NCI-H510A (cell line): Measurements from ENCODE around the gene GPC6.

ENCODE experiments used
- DNase-seq: peaks from one replicate; lab custom pipeline; 2025; lab: John Stamatoyannopoulos, UW

Gene GPC6

DNA sequence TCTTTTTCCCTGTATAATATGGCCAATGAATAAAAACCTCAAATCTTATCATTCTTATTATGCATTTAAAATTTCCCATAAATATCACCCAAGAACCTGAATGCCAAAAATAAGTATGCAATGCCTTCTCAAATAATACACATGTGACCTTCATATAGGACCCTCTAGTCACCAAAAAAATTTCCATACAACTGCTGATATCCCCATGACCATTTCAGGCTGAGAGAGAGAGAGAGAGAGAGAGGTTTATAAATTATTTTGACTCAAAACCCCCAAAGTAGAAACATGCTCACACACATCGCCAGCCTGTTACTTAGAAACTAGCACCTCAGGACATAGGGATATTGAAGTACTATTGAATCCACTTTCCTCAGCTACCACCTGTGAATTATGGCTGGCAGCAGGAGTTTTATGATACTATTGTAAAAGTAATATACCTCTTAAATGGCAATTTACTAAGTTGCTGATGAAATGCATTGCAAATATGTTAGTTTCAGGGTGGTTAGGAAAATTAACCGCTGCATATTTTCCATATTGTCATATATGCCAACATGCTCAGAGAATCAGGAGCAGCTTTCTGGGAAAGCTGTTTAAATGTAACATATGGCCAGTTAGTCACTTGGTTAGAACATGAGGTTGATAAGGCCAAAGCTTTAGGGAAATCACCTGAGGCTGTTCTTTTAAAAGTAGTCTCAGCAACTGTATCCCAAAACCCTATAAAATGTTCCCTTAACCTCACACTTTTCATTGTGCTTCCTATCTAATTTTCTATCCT, 1022.0 kb downstream of the GPC6 start:
- DNase-seq = no peak

DNA sequence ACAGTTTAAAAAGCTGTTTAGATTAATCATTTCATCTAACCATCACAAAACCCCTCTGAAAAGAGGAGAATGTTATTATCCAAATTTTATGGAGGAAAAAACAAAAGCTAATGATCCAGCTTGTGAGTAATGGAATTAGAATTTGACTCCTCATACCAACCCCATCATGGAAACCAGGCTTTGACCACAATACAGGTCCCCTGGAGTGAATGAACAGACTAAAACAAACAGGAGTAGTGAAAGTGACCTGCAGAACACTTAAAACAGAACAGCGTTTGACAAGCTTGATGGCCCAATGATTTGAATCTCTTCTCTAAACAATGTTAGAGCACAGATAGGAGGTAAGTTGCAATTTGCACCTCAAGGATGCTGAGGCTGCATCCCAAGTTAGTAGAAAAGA, 1022.9 kb downstream of the GPC6 start:
- no peak for DNase-seq

DNA sequence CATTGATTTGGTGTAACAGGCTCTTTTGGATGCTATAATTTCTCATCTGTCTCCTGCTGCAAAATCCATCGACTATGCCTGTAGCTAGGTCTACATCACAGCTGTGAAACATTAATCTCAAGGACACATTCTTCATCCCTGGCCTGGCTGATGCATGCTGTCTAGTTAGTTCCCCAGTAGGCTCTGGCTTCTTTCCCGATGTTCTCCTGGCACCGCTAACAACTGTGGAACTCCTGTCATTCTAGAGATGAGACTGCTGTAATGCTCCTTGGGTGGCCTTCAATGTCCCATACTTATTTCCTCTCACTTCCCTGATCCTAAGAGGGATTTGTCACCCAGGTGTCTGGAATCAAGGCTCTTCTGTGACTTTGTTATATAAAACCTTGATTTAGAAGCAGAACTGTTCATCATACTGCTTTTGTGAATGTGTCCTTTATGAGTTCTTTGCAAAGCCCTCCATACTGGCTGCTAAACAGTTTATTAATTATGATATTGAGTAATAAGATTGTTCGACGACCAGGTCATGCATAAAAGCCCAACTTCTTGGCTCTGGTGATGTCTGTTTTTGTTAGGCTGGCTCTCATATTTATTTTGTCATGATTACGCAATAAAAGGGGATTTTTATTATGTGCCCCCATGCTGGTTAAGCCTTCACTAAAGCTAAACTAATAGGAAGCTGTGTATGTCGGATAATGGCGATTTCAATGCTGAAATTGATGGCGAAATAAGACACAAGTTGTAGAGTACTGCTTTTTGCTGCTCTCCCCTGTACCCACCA, 1025.4 kb downstream of the GPC6 start:
- DNase-seq = no peak

DNA sequence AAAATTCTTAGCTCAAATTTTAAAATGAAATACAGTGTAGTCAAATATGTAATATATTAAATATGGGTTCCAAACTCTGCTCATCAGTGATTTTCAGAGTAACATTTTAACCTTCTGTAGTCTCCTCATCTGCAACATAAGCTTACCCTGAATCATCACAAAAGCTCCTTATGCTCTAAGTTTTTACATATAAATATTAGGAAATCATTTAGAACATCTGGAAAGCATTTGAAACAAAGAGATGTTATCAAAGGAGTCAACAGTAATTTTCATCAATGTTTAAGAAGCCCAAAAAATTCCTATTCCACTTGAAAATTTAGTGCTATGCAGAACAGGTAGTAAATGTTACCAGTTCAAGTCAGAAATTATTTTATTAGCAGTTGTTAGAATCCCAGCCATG, 1028.1 kb downstream of the GPC6 start:
- DNase-seq = no peak

DNA sequence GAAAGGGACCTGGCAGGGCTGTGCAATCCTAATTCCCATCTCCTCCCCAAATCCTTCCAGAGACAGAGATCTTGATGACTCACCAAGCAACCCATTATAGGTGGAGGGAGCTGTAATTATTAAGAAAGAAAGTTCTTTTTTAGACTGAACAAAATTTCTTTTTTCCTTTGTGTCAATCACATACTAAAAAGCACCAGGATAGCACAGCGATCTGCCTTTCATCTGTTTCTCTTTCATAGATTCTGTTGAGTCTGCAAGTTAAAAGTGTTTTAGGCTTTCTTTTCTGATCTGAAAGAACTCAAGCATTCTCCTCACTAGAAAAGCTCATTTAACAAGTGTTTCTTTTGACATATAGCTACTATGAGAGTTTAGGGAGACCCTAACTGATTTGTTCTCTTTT, 1030.1 kb downstream of the GPC6 start:
- no peak for DNase-seq

DNA sequence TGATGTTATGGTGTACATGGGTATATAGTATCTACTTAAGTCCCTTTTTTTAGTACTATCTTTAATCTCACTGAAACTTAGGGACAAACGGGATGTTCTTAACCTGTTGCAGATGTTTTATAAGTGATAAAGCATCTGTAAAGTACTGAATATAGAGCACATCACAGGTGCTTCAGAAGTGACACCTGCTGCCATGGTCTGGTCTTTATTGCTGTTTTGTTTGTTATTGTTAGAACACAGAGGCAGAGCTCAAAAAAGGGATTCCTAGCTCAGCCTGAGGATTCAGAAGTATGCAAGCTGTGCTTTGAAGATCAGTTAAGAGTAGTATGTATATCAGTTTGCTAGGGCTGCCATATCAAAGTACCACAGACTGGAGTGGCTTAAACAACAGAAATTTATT, 1033.4 kb downstream of the GPC6 start:
- DNase-seq = no peak

DNA sequence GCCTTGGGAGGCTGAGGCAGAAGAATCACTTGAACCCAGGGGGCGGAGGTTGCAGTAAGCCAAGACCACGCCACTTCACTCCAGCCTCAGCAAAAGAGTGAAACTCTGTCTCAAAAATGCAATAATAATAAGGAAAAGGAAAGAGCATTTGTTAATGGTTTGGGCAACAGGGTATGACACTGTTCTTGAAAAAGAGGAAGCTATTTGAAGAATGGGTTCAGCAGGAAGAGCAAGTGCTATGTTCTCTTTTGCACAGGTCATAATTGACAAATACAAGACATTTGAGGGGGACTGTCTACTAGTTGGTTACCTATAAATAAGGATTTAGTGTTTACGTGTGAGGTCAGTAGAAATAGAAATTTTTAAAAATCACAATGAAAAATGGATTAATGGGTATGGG, 1034.6 kb downstream of the GPC6 start:
- DNase-seq = no peak

DNA sequence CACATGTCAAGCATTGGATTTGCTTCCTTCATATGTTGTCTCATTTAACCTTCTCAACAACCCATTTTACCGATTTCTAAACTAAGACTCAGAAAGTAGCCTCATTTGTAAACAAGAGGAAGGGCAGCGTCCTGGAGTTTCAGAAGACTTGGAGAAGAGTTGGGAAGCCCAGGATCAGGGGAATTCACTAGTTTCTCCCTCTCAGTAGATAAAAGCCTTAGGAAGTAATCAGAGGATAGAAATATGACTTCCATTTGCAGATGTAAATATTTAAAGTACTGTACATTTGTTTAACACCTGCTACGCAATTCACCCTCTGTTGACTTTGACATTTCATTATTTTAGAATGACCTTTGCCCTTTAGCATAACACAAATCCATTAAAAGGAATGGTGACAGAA, 1036.4 kb downstream of the GPC6 start:
- DNase-seq = no peak

DNA sequence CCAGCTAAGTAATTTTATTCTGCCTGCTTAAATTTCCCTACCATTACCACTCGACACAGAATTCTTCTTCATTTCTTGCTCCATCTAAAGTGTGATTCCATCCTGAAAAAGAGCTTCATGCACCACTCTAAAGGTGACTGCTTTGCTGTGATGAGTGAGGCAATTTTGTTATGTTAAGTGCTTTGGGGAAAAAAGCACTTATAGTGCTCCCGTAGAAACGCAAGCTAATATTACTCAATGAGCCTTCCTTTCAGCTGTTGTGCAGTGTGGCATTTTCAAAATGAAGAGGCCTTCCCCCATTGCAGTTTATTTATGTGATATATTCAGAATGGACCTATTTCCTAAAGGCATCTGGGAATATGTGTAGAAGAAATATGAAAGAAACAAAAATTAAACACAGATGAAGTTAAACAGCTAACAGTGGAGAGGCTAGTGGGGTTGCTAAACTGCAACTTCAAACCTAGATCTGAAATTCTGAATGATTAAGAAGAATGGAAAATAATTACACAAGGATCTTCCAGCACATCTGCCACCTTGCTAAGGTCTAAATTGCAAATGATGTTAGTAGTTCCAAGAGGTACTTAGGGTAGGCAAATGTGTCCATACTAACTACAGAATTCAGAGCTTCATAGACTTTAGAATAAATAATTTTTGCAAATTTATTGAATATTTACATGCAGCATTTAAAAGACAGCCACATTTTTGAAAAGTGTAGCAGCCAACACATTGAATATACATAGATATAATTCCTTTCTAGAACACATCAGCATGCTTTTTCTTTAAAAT, 1041.2 kb downstream of the GPC6 start:
- DNase-seq = no peak

DNA sequence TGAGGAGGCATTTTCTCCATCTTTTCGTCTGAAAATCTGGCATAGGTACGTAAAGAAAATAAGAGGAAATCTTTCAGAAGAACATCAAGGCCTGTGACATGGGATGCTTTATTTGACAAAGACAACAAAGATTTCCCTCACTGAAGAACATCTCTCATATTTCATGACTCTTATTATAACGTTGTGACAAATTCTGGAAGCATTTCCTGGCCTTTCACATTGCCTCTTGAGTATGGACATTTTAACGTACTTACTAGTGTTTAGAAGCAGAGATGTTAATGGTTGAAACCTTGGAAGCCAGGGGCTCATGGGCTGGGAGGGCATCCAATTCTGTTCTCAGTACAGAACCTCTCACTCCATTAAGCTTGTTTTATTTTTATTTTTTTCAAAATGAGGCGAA, 1042.1 kb downstream of the GPC6 start:
- no peak for DNase-seq

DNA sequence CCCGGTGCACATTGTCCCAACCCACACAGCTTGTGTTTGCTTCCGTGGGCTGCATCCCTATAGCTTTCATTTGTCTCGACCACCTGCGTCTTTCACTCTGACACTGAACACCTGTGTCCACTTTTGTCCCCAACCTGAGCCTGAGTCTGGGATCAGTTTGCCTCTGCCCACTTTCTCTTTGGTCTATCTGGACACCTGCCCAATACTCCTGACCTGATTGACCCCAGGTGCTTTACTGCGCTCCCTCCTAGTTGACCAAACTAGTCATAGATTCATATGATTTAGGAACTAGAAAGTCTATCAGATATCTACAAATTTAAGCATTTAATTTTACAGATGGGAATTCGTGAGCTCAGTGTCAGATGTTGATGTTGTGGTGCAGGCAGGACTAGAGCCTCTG, 1043.0 kb downstream of the GPC6 start:
- no peak for DNase-seq

DNA sequence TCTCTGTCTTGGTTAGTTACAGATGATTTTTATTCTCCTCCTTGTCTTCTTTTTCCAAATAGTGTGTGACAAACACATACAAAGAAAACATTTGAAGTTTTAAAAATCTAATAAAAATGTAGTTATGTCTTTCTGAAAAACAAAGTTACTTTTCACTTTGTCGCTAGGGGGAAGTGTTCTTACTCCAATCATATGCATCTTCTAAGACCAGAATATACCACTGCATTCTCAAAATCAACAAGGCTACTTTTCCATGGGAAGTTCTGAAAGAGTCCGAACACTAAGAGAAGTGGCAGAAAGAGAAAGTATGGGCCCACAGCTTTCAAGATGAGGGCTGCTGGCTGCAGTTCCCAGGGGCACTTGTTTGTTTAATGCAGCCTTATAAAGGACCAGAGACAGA, 1043.9 kb downstream of the GPC6 start:
- DNase-seq = no peak

DNA sequence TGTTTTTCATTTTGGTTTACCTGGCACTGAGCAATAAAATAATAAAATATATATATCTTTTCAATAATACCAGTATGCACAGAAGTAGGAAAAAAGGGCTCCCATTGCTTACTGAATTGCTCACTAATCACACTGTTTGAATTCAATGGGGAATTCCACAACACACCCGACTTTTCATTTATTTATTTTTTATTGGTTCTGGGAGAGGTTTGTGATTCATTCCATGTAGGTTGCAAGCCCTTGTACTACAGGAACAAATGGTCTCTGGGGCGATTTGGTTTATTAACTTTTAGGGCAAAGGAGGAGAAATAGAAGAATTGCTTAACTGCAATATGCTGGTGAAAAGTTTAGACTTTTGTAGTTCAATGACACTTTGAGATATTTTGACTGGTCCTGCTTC, 1045.4 kb downstream of the GPC6 start:
- no peak for DNase-seq

DNA sequence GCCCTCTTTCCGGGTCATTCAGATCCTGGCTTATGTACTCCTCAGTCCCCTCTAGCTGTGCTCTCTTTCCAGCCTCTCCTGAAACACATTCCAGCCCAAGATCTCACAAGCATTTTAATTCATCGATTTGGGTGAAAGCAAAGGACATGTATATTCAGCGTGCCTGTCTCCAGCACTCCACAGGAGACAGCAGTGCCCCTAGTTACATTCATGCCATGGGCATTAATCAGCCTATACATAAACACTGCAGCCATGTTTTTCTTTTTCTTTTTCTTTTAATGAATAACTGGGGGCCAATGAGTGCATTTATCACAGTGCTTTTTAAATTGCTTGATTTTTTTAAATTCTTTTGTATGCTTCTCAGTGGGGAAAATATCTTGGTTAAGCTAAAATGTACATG, 1053.7 kb downstream of the GPC6 start:
- no peak for DNase-seq

DNA sequence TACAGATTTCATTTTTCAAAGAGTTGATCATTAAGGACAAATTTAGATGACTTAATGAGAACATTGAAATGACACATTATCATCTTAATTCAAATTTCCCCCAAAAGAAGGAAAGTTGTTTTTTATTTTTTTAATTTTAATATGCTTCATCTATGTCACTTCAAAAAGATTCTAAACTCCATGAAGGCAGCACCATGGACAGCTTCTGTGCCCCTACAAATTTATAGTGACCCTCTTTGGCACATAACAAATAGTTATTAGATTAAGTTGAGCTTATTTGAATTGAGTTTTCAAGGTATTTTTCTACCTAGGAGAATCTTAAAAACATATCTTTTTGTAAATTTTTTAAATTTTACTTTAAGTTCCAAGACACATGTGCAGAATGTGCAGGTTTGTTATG, 1054.2 kb downstream of the GPC6 start:
- DNase-seq = no peak

DNA sequence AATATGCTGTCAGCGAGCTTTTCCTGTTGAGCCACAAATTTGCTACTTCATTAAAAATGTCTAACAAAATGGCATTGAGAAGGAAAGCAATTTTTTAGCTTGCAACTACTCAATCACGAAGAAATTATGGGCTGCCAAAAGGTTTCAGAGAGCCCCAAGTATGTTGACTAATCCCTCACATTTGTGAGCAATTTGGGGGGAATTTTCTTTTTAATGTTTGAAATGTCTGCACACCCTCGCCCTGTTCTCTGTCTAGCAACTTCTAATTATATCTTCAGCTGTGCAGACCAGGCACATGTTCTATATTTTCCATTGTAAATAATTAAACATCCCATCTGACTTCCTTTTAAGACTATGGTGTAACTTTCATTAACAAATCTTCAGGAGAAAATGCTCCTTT, 1060.0 kb downstream of the GPC6 start:
- DNase-seq = no peak

DNA sequence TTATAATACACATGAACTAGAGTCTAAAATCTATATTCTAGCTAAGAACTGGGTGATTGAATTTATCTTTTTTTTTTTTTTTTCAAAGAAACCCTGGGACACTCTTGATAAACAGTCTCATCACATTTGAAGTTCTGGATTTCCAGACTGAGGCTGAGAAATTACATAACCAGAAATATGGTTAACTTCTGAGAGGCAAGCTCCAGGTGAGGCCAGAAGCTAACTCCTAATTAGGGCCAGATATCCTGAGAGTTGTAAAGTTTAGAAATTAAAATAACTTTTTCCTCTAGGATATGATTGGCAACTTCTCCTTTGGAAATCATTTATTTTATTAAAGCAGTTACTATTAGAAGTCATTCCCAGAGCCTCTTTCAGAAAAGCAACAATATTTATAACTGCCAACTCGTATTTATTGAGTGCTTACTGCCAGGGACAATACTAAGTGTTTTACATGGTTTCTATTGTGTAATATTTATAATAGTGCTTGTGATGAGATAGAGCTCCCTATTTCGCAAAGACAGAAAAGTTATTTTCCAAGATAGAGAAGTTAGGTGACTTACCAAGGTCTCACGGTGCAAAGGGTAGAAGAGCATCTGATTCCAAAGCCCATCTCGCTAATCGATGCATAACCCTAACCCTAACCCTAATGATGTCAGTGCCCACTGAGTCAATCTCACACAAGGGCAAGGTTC, 1065.2 kb downstream of the GPC6 start:
- no peak for DNase-seq

DNA sequence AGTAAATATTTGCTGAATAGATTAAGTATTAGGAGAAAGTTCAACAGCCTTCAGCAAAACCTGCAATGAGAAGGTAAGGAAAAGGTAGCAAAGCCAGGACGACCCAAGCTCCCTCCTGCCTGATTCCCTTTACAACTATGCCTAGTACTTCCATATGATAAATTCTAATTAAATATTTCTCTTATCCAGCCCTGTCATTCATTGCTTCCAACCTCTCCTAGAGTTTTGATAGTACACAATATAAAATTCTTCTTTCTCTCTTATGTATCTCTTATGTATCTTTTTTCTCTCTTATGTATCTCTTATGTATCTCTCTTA, 1065.7 kb downstream of the GPC6 start:
- no peak for DNase-seq

DNA sequence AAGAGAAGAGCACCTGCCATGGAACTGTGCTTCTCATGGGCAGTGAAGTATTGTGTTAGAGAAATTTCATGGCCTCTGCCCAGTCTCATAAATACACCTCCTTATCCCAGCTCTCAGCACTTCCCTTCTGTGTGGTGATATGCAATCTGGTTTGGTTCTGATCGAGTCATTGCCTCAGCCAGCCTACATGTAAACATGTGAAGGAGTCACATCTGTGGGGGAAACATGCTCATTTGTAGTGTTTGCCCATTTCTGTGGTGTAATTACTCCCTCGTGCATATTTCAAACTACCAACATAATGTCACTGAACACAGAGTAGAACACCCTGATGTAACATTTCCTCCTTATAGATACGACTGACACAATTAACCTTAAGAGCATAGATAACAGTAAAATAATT, 1069.9 kb downstream of the GPC6 start:
- no peak for DNase-seq

DNA sequence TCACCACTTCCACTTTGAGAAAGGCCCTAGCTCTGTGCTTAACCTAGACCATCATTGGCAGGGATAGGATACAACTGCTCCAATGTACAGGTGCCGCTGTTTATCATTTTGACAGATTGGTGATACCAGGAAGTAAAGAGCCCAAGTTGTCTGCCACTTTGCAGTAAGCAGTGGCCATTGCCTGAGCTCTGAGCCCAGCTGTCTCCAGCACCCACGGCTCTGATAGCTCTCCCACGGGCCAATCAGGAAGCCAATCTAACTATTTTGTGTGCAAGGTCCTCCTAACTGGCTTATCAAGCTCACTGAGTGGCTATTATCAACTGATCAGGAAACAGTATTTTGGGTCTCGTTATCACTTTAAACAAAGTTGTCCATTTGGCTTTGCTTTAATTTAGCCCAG, 1071.7 kb downstream of the GPC6 start:
- no peak for DNase-seq

DNA sequence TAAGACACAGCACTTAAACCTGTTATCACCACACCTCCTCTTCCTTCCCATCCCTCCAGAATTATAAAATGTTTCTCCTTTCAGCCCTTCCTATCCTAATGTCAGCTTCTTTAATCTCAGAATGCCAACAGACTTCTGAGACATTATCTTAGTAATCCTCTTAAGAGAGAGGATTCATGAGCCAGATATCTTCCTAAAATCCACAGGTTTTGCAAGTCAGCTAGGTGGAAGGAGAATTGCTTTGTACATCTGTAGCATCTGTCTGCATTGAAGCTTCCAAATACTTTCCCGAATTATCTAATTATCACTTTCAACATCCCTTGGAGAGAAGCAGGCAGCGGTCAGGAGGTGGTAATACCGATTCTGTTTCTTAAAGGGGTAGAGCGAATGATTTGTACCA, 1073.8 kb downstream of the GPC6 start:
- no peak for DNase-seq

DNA sequence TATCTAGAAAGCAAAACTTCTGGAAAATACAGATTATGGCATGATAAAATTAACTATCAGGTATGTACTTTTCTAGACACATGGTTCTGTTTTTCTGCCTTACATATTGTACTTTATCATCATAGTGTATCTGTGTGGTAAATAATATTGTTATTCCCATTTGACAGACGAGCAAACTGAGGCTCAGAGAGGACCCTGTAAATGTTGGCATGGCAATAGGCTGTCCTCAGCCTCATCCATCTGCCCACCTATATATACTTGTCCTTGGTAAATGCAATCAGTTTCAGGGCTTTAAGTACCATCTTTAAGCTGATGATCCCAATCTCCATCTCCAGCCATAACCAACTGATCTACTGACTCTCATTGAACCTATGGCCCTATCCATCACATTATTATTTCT, 1074.9 kb downstream of the GPC6 start:
- DNase-seq = no peak
